Stimulated activated CD8-positive, alpha-beta memory T cell treated with anti-CD3 and anti-CD28 coated beads, Interleukin-4, amount 100 ng/mL, for 24 hours (primary cell): ENCODE data around the gene HOXA10.

Experiments
- DNase-seq: peaks from one replicate; pipeline ENCODE4 v3.0.0-alpha.2; 2020; ENCODE audit warnings: low read depth

Gene HOXA10

DNA sequence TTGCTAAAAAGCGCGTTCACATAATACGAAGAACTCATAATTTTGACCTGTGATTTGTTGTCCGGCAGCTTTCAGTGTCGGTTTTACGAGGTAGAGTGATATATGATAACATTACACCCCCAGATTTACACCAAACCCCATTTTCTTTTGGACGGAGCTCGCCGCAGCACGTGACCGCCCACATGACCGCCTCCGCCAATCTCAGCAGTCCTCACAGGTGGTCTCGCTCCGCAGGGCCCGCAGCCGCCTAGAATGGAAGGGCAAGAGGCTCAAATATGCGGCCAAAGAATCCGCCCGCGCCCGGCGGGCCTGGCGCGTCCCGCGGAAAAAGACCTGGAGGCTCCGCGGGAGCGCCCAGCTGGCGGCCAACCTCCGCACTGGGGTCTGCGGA is 17.6 kb downstream of the HOXA10 start, which contains the start of gene HOXA7:
Gene HOXA7, minus strand, starts transcription at position 168 of the 391 bp plus-strand sequence. Its CDS starts 130 bp downstream, at position 38.
- DNase-seq, result no peak

DNA sequence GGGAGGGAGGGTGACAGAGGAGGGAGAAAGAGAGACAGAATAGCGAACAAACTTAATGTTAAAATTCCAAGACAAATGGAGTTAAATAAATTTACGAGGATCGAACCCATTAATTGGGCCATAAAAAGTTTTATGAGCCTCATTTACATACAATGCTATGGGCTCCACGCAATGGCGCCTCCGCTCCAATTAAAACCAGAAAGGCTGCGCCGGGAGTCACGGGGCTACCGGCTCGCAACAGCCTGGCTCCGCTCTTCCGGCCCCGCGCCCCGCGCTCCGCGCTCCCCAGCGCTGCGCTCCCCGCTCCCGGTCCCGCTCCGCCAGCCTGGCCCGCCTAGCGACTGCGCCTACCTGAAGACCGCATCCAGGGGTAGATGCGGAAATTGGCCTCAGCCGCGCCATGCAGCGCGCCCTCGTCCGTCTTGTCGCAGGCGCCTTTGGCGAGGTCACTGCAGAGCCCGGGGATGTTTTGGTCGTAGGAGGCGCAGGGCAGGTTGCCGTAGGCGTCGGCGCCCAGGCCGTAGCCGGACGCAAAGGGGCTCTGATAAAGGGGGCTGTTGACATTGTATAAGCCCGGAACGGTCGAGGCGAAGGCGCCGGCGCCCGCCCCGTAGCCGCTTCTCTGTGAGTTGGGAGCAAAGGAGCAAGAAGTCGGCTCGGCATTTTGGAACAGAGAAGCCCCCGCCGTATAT is 18.2 kb downstream of the HOXA10 start:
- DNase-seq, result no peak

DNA sequence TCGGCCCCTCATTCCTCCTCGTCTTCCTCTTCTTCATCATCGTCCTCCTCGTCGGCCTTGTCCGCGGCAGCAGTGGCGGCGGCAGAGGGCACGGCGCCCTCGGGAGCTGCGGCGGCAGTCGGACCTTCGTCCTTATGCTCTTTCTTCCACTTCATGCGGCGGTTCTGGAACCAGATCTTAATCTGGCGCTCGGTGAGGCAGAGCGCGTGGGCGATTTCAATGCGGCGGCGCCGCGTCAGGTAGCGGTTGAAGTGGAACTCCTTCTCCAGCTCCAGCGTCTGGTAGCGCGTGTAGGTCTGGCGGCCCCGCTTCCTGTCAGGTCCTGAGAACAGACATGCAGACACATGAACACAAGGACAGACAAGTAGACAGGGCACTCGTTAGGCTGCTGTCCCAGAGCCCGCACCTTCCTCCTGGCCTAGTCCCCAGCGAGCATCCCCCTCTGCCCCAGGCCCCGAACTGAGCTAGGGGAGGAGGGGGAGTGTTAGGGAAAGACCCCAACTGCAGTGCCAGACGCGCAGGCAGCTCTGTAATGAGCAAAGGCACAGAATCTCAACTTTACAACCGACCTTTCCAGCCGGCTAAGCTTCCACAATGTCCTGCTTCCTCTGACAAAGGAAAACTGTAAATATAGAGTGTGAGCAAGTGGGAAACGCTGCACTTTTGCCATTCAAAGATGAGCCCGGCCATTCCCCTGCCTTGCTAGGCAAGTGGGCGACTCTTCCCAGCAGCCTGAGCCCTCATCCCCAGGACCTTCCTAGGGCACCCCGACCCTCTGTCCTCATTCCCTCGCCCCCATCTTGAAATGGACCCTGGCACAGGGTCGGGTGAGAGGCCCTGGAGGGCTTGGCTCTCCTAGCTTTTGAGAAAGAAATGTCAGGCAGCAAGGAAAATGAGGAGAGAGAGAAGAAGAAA is 19.0 kb downstream of the HOXA10 start:
- DNase-seq, result no peak

DNA sequence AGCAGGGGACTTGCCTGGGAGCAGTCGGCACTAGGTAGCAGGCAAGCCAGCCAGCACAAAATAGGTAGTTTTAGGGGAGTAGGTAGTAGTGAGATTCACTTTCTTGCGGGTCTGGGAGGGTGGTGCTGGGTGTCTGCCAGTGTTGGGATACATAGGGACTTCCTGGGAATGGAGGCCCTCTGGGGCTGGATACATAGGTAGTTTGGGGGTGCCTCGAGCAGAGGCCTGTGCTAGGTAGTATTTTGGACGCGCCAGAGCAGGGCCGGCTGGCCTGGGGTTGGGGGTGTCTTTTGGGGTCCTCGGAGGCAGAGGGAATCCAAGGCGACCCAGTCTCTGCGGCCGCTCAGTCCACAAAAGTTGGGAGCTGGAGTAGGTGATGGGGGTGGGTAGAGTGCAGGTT is 19.8 kb downstream of the HOXA10 start:
- no peak for DNase-seq

- no peak for DNase-seq
These were observed 20.6 kb downstream of the HOXA10 start for GRCh38 chr7:27153526-27153925.

- DNase-seq, result no peak
These were observed 21.2 kb downstream of the HOXA10 start for GRCh38 chr7:27152816-27153442.

GRCh38 chr7:27151931-27152815 is 21.9 kb downstream of the HOXA10 start, which contains the start of gene HOXA3:
Gene HOXA3, minus strand, starts transcription at chr7:27152583. Its CDS starts 41,943 bp downstream, at chr7:27110640.
- DNase-seq, result no peak

GRCh38 chr7:27151341-27151930 is 22.7 kb downstream of the HOXA10 start:
- no peak for DNase-seq

DNA sequence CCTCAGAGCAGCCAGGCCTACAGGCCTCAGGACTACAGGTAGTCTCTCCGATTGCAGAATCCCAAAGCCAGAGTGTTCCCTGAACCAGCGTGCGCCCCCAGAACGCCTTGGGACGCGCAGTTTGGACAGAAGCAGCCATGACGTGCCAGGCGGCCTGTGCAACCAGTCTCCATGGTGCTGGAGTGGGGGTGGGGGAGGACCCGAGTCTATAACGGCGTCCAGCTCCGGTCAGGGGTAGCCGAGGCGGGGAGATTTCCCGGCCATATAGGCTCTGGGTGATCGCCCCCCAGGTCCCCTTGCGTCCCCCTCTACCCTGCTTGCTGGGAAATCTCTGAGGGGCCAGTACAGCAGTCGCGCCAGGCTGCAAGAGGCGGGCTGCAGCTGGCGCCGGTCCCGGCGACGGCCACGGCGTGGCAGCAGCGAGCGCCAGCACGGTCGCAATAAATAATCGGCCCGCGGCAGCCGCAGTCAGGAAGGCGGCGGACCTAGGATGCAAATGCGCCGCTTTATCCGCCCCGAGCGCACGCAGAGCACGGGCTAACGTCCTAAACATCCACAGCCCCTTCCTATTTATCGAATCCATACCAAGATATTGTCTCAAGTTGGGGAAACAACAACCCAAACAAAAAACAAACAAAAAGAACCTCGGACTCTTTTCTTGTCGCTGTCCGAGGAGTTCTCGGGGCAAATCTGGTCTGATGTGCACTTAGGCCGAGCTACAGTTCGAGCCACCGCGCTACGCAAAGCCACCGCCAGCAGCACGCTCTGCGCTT is 23.4 kb downstream of the HOXA10 start:
- peak; percentile 51 for DNase-seq

- DNase-seq, result no peak
These were observed 24.1 kb downstream of the HOXA10 start for GRCh38 chr7:27149842-27150567.

DNA sequence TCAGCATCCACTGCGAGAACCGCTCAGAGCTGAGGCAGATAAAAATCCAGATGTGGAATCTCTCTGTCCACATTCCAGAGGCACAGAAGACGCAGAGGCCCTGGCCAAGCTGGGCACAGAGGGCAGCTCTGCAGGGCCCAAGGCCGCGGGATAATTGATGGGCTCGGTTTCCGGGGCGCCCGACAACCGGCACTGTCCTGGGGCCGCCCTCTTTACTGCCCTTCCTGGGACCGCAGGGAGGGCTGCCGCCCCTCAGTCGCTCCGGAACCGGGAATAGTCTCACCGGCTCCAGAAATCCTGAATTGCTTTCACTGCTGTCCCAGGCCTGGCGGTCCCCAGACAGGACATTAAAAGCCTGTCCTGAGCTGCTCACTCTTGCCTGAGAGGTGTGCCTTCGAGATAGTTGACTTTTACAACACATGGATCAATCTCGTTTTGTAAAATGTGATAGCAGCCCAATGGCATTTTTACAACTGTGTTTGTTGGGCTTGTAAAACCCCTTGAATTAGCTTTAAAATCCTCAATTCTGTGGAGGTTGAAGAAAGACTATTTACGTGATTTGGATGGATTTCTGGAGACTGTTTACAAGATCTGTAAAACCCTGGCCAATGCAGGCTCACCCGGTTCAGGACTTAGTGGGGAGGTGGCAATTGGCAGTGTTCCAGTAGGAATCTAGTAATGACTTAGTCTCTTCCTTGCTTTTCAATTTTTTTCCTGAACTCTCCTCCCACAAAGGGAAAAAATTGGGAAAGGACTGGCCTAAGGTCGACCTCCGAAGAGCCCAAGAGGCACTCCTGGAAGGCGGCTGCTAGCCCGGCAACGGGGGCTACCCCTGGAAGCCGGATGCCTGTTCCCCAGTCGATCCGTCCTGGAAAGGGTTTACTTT is 25.1 kb downstream of the HOXA10 start:
- DNase-seq, result no peak

- no peak for DNase-seq
These were observed 25.9 kb downstream of the HOXA10 start for GRCh38 chr7:27148031-27148755.

DNA sequence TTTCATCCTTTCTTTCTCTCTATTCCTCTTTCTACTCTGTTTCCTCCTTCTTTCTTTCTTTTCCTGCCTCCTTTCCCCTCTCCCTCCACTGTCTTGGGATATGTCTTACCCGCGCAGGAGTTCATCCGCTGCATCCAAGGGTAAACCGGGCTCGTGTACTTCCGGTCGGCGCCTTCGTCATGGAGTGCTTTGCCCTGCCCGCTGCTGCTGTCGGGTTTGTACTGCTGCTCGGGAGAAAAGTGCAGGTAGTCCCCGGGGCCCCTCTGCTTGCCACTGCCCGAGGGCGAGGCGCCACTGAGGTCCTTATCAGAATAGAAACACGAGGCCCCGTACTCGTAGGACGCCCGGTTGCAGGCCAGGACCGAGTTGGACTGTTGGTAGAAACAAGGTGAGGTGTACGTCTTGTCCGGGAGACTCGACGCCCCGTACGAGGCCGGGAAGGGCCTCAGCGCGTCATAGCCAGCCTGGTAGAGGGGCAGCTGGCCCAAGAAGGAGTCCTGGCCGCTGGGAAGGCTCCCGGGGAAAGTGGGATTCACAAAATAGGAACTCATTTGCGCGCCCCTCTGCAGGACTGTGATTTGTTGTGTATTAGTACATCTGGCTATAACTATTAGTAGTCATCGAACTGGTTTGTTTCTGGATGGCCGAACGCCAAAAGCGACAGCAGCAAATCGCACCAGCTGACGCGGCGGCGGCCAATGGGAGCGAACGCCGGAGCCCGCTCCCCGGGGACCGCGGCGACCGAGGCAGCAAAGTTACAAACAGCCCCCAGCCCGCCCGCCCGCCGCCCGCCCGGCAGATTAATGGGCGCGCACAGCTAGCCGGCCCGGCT is 26.7 kb downstream of the HOXA10 start, which contains the start of gene HOXA6:
Gene HOXA6, minus strand, starts transcription at position 576 of the 832 bp plus-strand sequence. Its CDS starts 25 bp downstream, at position 551.
- no peak for DNase-seq

DNA sequence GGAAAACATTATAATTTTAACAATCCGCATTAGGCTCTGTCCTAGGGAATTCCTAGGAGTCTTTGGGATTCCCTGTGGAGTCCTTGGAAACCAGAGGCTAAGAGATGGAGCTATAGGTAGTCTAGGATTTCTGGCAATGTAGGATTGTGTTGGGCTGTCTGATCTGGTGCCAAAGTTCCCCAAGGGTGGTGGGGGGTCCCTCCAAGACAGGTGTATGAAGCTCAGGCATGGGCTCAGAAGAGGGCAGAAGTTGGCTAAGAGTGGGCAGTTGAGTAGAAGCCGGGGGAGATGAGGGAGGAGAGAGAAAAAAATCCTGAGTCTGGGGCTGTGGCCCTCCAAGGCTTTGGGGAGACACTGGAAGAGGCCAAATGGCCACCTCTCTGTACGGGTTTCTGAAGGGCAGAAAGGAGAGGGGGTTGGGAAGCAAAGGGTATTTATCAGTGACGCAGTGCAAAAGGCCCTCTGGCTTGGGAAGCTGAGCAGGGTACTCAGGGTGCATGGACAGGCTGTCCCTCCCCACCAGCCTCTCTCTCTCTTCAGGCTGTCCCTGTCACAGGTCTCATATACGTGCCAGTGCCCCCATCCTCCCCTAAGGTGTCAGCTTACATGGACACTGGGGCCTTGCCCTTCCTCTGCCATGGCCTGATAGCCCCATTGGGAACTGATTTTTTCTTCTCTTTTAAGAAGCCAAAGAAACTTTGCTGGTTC is 27.5 kb downstream of the HOXA10 start:
- DNase-seq, result no peak

DNA sequence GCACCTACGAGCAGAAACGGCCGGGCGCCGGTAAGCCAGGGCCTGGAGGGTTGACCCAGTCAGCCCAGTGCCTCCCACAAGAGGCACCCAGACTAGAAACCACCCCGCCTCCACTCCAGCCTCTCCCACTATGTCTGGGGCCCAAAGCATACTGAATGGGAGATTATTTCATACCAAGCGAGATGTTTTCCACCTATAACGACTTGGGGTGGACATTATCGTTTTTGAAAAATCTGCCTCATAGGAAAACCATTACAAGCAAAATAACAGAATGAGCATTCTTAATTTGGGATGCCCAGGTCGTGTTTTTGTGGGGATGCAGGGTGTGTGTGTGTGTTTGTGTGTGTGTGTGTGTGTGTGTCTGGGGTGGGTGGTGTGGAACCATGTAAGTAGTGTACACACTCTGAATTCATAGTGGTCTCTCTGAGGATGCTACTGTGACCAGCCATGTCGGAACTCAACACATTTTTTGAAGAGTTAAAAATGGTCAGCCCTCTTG is 28.2 kb downstream of the HOXA10 start:
- DNase-seq, result no peak
